ENCODE results near the gene IL17REL.

- no peak for TF ChIP-seq JUND (IDR thresholded peaks at IDR 0.05; ENCODE audit: low read depth, low read length)
- no peak for TF ChIP-seq MAX (IDR thresholded peaks at IDR 0.05; ENCODE audit: low read depth, low read length)
- TF ChIP-seq SMC3 (IDR thresholded peaks at IDR 0.05; ENCODE audit: borderline replicate concordance, low read length): no peak
- TF ChIP-seq EP300 (IDR thresholded peaks at IDR 0.05; ENCODE audit: borderline replicate concordance in 1 of 2, control insufficient read depth in 1 of 2, low read depth in 2 of 2, low read length in 2 of 2): no peak
- no peak for TF ChIP-seq SREBF1 (IDR thresholded peaks at IDR 0.05; ENCODE audit: low read length)
Measured at GRCh38 chr22:50059881-50060262, 47.3 kb upstream of the IL17REL start.
